ENCODE measurements around the gene SRSF4. TPM values are rescaled to one million over a fixed set of nuclear protein-coding genes. Genes with fewer than 3 reads are reported as not detected.

The SRSF4 gene
- total RNA-seq, 4 donors from 2014 or later, result 41.4 to 82.6 (median 56.4) TPM

DNA sequence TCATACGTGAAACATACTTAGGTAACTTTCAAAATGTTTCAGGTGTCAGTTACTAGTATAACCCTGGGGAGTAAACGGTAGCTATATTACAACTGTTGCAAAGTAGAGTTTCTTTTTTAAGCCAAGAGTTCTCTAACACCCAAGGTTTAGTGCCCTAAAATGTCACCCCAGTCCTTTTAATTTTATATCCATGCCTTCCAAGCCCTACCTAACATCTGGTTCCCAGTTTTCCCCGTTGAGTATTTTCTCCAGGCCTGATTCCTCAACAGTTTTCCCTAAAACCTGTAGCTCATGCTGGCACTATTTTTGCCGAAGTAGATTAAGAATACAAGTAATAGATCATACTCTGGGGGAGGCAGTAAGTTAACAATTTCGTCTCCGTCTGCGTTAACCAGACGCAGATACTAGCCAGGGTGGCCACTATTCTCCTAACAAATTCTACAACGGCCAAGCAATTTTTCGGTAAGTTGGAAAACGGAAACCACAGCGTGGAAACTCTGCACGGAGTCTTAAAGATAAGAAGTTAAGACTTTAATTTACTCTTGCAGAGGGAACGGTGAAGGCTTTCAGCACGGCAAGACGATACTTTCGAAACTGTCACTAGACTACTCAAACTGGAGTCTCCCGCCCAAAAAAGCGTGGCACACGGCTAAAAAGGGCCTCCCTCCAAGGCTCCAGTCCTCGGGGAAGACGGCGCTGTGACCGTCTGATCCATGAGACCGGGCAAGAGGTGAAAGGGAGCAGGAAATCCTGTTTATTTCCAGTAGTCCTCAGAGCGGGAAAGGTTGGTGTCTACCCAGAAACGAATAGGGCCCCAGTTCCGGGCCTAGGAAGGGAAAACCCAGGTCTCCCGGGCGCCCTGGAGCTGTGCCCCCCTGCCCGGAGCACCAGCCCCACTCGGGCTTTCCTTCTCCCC lies 945 bp downstream of the SRSF4 start:
- no peaks in the 10 kb centered on the region for H3K9me3 ChIP-seq
- H3K4me3 ChIP-seq, result peak overlapping the region; percentile 90 to 100 (median 94)
- WGBS, 2 donors, result 0 to 2% methylated on average over 17 to 29 of the region's 32 CpGs
- DNase-seq, result no peak
- no peaks in the 10 kb centered on the region for H3K27me3 ChIP-seq
- no peak for TF ChIP-seq POLR2A (IDR thresholded peaks at IDR 0.05)
- TF ChIP-seq, protein P1, sequence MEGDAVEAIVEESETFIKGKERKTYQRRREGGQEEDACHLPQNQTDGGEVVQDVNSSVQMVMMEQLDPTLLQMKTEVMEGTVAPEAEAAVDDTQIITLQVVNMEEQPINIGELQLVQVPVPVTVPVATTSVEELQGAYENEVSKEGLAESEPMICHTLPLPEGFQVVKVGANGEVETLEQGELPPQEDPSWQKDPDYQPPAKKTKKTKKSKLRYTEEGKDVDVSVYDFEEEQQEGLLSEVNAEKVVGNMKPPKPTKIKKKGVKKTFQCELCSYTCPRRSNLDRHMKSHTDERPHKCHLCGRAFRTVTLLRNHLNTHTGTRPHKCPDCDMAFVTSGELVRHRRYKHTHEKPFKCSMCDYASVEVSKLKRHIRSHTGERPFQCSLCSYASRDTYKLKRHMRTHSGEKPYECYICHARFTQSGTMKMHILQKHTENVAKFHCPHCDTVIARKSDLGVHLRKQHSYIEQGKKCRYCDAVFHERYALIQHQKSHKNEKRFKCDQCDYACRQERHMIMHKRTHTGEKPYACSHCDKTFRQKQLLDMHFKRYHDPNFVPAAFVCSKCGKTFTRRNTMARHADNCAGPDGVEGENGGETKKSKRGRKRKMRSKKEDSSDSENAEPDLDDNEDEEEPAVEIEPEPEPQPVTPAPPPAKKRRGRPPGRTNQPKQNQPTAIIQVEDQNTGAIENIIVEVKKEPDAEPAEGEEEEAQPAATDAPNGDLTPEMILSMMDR (IDR thresholded peaks at IDR 0.05), result no peak
- peak overlapping the region; percentile 99 to 100 (median 100) for H3K27ac ChIP-seq
- intact Hi-C loops (cut with DNase I), result loop anchor here (10.0 kb wide), 1 partner anchor 56 kb away; the partner anchor contains the start of gene TMEM200B
- H3K36me3 ChIP-seq, result peaks cover 0 to 14% (median 0%) of the 10 kb centered on the region in 3 donors
- H3K4me1 ChIP-seq, result peaks cover 27 to 62% (median 48%) of the 10 kb centered on the region in 3 donors

DNA sequence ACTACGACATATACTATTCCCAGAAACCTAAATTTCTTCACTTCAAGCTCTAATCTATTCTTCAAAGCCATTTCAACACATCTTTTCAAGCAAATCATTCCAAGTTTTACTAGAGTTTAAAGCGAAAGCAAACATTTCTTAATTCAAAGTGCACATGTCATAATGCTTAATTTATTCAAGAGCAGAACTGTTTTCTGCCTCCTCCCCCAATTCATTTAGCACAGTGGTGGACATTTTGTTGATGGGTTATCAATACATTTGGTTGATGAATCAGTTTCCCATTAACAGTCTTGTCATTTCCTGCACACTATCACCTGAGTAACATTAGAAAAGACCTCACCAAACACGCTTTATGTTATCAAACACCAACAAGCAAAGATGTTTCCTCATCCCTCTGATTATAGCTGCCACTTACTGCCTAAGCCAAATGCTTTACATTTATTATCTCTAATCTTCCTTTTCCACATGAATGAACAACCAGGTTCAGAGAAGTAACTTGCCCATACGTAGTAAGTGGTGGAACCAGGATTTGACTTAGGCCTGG lies 2.0 kb downstream of the SRSF4 start:
- Histone ChIP-seq H3K4me1 (peaks cover 27 to 64% (median 48%) of the 10 kb centered on the region in 3 donors), H3K4me3 (peak overlapping the region; percentile 90 to 100 (median 94)), H3K36me3 (peaks cover 0 to 14% (median 0%) of the 10 kb centered on the region in 3 donors), H3K27ac (peak overlapping the region; percentile 45 to 100 (median 100)), H3K9me3 (no peaks in the 10 kb centered on the region), H3K27me3 (no peaks in the 10 kb centered on the region)
- 8 to 9% methylated on average over 4 of the region's 4 CpGs for WGBS, 2 donors
- intact Hi-C loops (cut with DNase I), result loop anchor here (10.0 kb wide), 1 partner anchor 55 kb away; the partner anchor contains the start of gene TMEM200B
- no peak for DNase-seq
- TF ChIP-seq, protein P1 (IDR thresholded peaks at IDR 0.05), result no peak
- no peak for TF ChIP-seq POLR2A (IDR thresholded peaks at IDR 0.05)

DNA sequence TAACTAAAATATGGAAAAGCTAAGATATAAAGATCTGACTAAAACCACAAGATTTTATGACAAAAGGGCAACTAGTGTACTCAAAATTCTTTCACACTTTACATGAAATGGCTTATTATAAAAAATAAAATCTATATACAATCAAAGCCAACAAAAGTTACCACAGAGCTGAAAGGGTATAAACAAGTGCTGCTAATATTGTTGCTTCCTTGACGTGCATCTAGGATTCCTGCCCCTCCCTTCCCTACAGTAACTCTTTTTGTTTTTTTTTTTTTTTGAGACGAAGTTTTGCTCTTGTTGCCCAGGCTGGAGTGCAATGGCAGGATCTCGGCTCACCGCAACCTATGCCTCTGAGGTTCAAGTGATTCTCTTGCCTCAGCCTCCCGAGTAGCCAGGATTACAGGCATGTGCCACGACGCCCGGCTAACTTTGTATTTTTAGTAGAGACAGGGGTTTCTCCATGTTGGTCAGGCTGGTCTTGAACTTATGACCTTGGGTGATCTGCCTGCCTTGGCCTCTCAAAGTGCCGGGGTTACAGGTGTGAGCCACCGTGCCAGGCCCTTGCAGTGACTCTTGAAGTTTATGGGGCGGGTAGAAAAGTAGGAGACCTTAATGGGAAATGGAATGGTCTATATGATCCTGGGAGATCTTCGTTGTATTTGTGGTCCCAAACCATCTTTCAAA lies 4.5 kb downstream of the SRSF4 start:
- Histone ChIP-seq H3K36me3 (peaks cover 0 to 20% (median 0%) of the 10 kb centered on the region in 3 donors), H3K9me3 (no peaks in the 10 kb centered on the region), H3K27ac (peak overlapping the region; percentile 41 to 69 (median 66)), H3K4me1 (peaks cover 23 to 60% (median 42%) of the 10 kb centered on the region in 3 donors), H3K27me3 (no peaks in the 10 kb centered on the region), H3K4me3 (no peak overlapping the region)
- DNase-seq, result no peak
- intact Hi-C loops (cut with DNase I), result no loop called here
- 54 to 55% methylated on average over 8 to 9 of the region's 12 CpGs for WGBS, 2 donors
- TF ChIP-seq, protein P1 (IDR thresholded peaks at IDR 0.05), result no peak
- TF ChIP-seq POLR2A (IDR thresholded peaks at IDR 0.05), result no peak

DNA sequence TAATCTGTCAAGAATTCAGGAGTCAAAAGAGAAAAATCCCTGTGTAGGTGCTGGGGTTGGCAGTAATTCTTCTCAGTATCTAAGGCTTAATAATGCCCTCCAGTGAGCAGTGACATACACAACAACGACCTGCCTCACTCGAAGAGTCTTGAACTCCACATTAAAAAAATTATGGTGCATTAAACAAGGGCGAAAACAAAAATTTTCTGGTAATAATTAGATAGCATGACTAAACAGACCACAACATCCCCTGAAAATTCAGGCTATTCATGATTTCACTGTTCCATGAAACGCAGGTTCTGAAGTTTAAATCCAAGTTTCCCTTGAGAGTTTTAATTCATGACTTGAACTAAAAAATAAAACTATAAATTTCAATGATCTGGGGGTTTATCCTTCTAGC lies 5.1 kb downstream of the SRSF4 start:
- intact Hi-C loops (cut with DNase I), result no loop called here
- WGBS, 2 donors, result 26 to 33% methylated on average over 4 of the region's 4 CpGs
- peaks cover 0 to 22% (median 0%) of the 10 kb centered on the region in 3 donors for H3K36me3 ChIP-seq
- no peak overlapping the region for H3K4me3 ChIP-seq
- TF ChIP-seq POLR2A (IDR thresholded peaks at IDR 0.05), result no peak
- TF ChIP-seq, protein P1 (IDR thresholded peaks at IDR 0.05), result no peak
- no peak for DNase-seq
- H3K27ac ChIP-seq, result peak overlapping the region in 2 of 4 donors; percentile 65 to 68
- H3K4me1 ChIP-seq, result peaks cover 23 to 65% (median 44%) of the 10 kb centered on the region in 3 donors
- H3K9me3 ChIP-seq, result no peaks in the 10 kb centered on the region
- H3K27me3 ChIP-seq, result no peaks in the 10 kb centered on the region
